ENCODE data around the gene ORAI3. TPM values are rescaled to one million over a fixed set of nuclear protein-coding genes. Genes with fewer than 3 reads are reported as not detected.

ORAI3 gene
- total and polyA plus RNA-seq, 2 of the 13 experiments (the other 11 are each of a cell fraction or from before 2014, with no cell fraction given), result 11.4 to 32.0 TPM

DNA sequence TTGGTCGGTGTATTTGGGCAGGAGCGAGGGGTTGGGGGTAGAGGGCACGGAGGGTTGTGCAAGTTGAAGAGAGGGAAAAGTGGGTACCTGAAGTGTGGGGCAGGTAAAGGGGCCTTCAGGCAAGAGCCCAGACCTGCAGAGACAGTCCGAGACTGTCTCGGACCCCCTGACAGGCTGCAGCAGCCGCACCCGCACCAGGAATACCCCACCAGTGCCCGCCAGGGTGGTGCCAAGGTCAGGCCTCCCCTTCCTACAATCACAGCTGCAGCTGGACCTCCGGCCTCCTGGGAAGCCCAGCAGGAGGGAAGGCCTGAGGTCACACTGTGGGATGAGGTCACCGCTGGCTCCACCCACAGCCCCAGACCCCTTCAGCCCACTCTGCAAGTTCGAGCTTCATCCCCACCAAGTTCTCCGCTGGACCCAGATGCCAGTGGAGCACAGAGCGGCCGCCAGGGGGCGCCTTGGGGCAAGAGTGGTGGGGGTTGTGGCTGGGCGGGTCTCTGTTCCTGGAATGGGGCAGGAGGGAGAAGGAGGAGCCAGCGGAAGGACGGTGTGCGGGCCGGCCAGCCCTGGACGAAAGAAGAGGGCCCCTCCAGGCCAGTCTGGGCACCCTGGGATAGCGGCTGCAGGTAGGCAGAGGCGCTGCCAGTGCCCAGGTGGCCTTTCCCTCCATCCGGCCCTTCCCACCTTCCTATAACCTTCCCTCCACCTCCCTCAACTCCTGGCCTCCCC, 36.0 kb downstream of the ORAI3 start, which contains the start of gene HSD3B7 (continued):
- TF ChIP-seq, protein P1, sequence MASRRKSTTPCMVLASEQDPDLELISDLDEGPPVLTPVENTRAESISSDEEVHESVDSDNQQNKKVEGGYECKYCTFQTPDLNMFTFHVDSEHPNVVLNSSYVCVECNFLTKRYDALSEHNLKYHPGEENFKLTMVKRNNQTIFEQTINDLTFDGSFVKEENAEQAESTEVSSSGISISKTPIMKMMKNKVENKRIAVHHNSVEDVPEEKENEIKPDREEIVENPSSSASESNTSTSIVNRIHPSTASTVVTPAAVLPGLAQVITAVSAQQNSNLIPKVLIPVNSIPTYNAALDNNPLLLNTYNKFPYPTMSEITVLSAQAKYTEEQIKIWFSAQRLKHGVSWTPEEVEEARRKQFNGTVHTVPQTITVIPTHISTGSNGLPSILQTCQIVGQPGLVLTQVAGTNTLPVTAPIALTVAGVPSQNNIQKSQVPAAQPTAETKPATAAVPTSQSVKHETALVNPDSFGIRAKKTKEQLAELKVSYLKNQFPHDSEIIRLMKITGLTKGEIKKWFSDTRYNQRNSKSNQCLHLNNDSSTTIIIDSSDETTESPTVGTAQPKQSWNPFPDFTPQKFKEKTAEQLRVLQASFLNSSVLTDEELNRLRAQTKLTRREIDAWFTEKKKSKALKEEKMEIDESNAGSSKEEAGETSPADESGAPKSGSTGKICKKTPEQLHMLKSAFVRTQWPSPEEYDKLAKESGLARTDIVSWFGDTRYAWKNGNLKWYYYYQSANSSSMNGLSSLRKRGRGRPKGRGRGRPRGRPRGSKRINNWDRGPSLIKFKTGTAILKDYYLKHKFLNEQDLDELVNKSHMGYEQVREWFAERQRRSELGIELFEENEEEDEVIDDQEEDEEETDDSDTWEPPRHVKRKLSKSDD (CRISPR knock-in tag; IDR thresholded peaks at IDR 0.05; ENCODE audit: low read depth), result no peak
- TF ChIP-seq JUND (CRISPR knock-in tag; IDR thresholded peaks at IDR 0.05) (0 out of 2 replicates have a peak, but pooled peaks have one; percentile 18), ZNF569 (CRISPR knock-in tag; IDR thresholded peaks at IDR 0.05; ENCODE audit: borderline replicate concordance) (peak; percentile 83; the same call in 1 of the 2 replicates), POLR2AphosphoS5 (IDR thresholded peaks at IDR 0.05; ENCODE audit: low read depth, low read length) (peak; percentile 56; the same call in 1 of the 2 replicates), KLF9 (CRISPR knock-in tag; IDR thresholded peaks at IDR 0.05; ENCODE audit: low read depth) (peak; percentile 79; the same call in 1 of the 2 replicates), GZF1 (CRISPR knock-in tag; IDR thresholded peaks at IDR 0.05) (no peak), PITX1 (CRISPR knock-in tag; IDR thresholded peaks at IDR 0.05) (no peak), JARID2 (CRISPR knock-in tag; IDR thresholded peaks at IDR 0.05; ENCODE audit: insufficient replicate concordance) (no peak), ZFP37 (CRISPR knock-in tag; IDR thresholded peaks at IDR 0.05; ENCODE audit: borderline replicate concordance) (peak; percentile 69; the same call in 1 of the 2 replicates), KAT8 (CRISPR knock-in tag; IDR thresholded peaks at IDR 0.05) (peak; percentile 60; the same call in 1 of the 2 replicates), MAF1 (CRISPR knock-in tag; IDR thresholded peaks at IDR 0.05; ENCODE audit: borderline replicate concordance) (0 out of 2 replicates have a peak, but pooled peaks have one; percentile 36), ZNF232 (CRISPR knock-in tag; IDR thresholded peaks at IDR 0.05; ENCODE audit: borderline replicate concordance) (no peak), ETV5 (CRISPR knock-in tag; IDR thresholded peaks at IDR 0.05; ENCODE audit: borderline replicate concordance) (peak; percentile 52; the same call in 1 of the 2 replicates), ZNF777 (CRISPR knock-in tag; IDR thresholded peaks at IDR 0.05) (no peak; the same call in none of the 2 replicates)
- TF ChIP-seq, protein P2, sequence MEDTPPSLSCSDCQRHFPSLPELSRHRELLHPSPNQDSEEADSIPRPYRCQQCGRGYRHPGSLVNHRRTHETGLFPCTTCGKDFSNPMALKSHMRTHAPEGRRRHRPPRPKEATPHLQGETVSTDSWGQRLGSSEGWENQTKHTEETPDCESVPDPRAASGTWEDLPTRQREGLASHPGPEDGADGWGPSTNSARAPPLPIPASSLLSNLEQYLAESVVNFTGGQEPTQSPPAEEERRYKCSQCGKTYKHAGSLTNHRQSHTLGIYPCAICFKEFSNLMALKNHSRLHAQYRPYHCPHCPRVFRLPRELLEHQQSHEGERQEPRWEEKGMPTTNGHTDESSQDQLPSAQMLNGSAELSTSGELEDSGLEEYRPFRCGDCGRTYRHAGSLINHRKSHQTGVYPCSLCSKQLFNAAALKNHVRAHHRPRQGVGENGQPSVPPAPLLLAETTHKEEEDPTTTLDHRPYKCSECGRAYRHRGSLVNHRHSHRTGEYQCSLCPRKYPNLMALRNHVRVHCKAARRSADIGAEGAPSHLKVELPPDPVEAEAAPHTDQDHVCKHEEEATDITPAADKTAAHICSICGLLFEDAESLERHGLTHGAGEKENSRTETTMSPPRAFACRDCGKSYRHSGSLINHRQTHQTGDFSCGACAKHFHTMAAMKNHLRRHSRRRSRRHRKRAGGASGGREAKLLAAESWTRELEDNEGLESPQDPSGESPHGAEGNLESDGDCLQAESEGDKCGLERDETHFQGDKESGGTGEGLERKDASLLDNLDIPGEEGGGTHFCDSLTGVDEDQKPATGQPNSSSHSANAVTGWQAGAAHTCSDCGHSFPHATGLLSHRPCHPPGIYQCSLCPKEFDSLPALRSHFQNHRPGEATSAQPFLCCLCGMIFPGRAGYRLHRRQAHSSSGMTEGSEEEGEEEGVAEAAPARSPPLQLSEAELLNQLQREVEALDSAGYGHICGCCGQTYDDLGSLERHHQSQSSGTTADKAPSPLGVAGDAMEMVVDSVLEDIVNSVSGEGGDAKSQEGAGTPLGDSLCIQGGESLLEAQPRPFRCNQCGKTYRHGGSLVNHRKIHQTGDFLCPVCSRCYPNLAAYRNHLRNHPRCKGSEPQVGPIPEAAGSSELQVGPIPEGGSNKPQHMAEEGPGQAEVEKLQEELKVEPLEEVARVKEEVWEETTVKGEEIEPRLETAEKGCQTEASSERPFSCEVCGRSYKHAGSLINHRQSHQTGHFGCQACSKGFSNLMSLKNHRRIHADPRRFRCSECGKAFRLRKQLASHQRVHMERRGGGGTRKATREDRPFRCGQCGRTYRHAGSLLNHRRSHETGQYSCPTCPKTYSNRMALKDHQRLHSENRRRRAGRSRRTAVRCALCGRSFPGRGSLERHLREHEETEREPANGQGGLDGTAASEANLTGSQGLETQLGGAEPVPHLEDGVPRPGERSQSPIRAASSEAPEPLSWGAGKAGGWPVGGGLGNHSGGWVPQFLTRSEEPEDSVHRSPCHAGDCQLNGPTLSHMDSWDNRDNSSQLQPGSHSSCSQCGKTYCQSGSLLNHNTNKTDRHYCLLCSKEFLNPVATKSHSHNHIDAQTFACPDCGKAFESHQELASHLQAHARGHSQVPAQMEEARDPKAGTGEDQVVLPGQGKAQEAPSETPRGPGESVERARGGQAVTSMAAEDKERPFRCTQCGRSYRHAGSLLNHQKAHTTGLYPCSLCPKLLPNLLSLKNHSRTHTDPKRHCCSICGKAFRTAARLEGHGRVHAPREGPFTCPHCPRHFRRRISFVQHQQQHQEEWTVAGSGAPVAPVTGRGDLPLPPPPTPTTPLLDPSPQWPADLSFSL (CRISPR knock-in tag; IDR thresholded peaks at IDR 0.05), result no peak
